Sigmoid colon (tissue), 4 donors: ENCODE data around the gene CACNA2D3.

Experiments
- CTCF ChIP-seq, 4 experiments: fragments of 450-650 bp in 3 of 4; fragments of 200-600 bp in 1 of 4; IDR thresholded peaks; one replicate each; pipeline ENCODE4 v1.5.1; 2016 to 2019; ENCODE audit warnings: antibody characterized with exemption in 4 of 4, mild to moderate bottlenecking in 3 of 4, moderate library complexity in 2 of 4
- EP300 ChIP-seq, 4 donors: sonication (generic); formaldehyde crosslinking; IDR thresholded peaks; one replicate each; pipeline ENCODE4 v1.6.1; 2017; ENCODE audit warnings: antibody characterized with exemption in 4 of 4
- POLR2A ChIP-seq, 2 donors: fragments of 450-650 bp; IDR thresholded peaks; one replicate each; pipeline ENCODE4 v1.6.1; 2016; ENCODE audit warnings: antibody characterized with exemption in 2 of 2, mild to moderate bottlenecking in 2 of 2, moderate library complexity in 2 of 2

- TF ChIP-seq POLR2A (IDR thresholded peaks at IDR 0.05): no peak
- TF ChIP-seq CTCF (IDR thresholded peaks at IDR 0.05): no peak
- TF ChIP-seq EP300 (IDR thresholded peaks at IDR 0.05): no peak
Observed at GRCh38 chr3:54127499-54128056, 5.2 kb downstream of the CACNA2D3 start.
